HG02852 (cell line): ENCODE data around the gene MAP3K15.

ENCODE experiments used
- ATAC-seq: cut with Tn5 transposase; IDR thresholded peaks from one replicate; pipeline ENCODE4 v1.9.1; 2021; ENCODE audit warnings: mild to moderate bottlenecking, moderate library complexity; ENCODE audit not compliant: unreplicated experiment

Gene MAP3K15

GRCh38 chrX:19514791-19515614 is at the start of gene MAP3K15:
Gene MAP3K15, minus strand, starts transcription at chrX:19515508. Its CDS starts 247 bp downstream, at chrX:19515261.
- no peak for ATAC-seq

GRCh38 chrX:19564606-19565005 is 49.3 kb upstream of the MAP3K15 start:
- ATAC-seq: no peak

- ATAC-seq: peak; percentile 48
Measured at GRCh38 chrX:19563746-19564145, 48.4 kb upstream of the MAP3K15 start.

GRCh38 chrX:19563327-19563726 is 48.0 kb upstream of the MAP3K15 start:
- ATAC-seq: peak; percentile 56

- no peak for ATAC-seq
Measured at GRCh38 chrX:19560611-19561010, 45.3 kb upstream of the MAP3K15 start.

GRCh38 chrX:19557822-19558221 is 42.5 kb upstream of the MAP3K15 start:
- ATAC-seq: no peak

GRCh38 chrX:19556202-19556601 is 40.9 kb upstream of the MAP3K15 start:
- peak; percentile 47 for ATAC-seq

GRCh38 chrX:19555683-19556082 is 40.4 kb upstream of the MAP3K15 start:
- no peak for ATAC-seq

GRCh38 chrX:19555236-19555635 is 39.9 kb upstream of the MAP3K15 start:
- no peak for ATAC-seq

- ATAC-seq: peak; percentile 42
Measured at GRCh38 chrX:19554786-19555185, 39.5 kb upstream of the MAP3K15 start.

GRCh38 chrX:19552793-19553192 is 37.5 kb upstream of the MAP3K15 start:
- no peak for ATAC-seq

- ATAC-seq: no peak
Measured at GRCh38 chrX:19549838-19550237, 34.5 kb upstream of the MAP3K15 start.

- no peak for ATAC-seq
Measured at GRCh38 chrX:19548934-19549333, 33.6 kb upstream of the MAP3K15 start.

- ATAC-seq: no peak
Measured at GRCh38 chrX:19548279-19548678, 33.0 kb upstream of the MAP3K15 start.

- ATAC-seq: no peak
Measured at GRCh38 chrX:19545651-19546050, 30.3 kb upstream of the MAP3K15 start.

- ATAC-seq: peak; percentile 55
Measured at GRCh38 chrX:19544693-19545305, 29.5 kb upstream of the MAP3K15 start.

- no peak for ATAC-seq
Measured at GRCh38 chrX:19543951-19544381, 28.7 kb upstream of the MAP3K15 start.

- no peak for ATAC-seq
Measured at GRCh38 chrX:19543020-19543715, 27.9 kb upstream of the MAP3K15 start.

GRCh38 chrX:19541931-19542330 is 26.6 kb upstream of the MAP3K15 start:
- no peak for ATAC-seq

- ATAC-seq: no peak
Measured at GRCh38 chrX:19541196-19541595, 25.9 kb upstream of the MAP3K15 start.

- ATAC-seq: no peak
Measured at GRCh38 chrX:19540076-19540475, 24.8 kb upstream of the MAP3K15 start.

GRCh38 chrX:19539665-19540064 is 24.4 kb upstream of the MAP3K15 start:
- ATAC-seq: no peak
